Right atrium auricular region (tissue), 2 donors: ENCODE results near the gene ICA1. TPM values are rescaled to one million over a fixed set of nuclear protein-coding genes. Genes with fewer than 3 reads are reported as not detected.
A peak's percentile ranks its signal among the peaks of the same experiment; 100 is the strongest.

ENCODE experiments used
- DNase-seq: peaks from one replicate; pipeline ENCODE4 v3.0.0-alpha.2; 2019; ENCODE audit warnings: low spot score
- H3K27ac ChIP-seq, 2 donors: fragments of 200-600 bp; sonication (generic); 1 replicate in 1 of 2; 2 replicates in 1 of 2; pipeline ENCODE4 v1.5.1; 2016 to 2019
- H3K27me3 ChIP-seq, 2 donors: fragments of 200-600 bp; sonication (generic); one replicate each; pipeline versions ENCODE4 v1.5.1 to v1.6.0; 2017 to 2019
- H3K36me3 ChIP-seq: fragments of 200-600 bp; sonication (generic); one replicate; pipeline ENCODE4 v1.5.1; 2016
- H3K4me1 ChIP-seq, 2 donors: fragments of 200-600 bp; sonication (generic); one replicate each; pipeline versions ENCODE4 v1.5.1 to v1.6.0; 2017 to 2019
- H3K4me3 ChIP-seq, 2 donors: fragments of 200-600 bp; sonication (generic); 1 replicate in 1 of 2; 2 replicates in 1 of 2; pipeline ENCODE4 v1.5.1; 2017 to 2019; ENCODE audit warnings: mild to moderate bottlenecking in 1 of 2, moderate library complexity in 1 of 2
- H3K9me3 ChIP-seq, 2 donors: fragments of 200-600 bp; sonication (generic); one replicate each; pipeline ENCODE4 v1.5.1; 2019
- CTCF ChIP-seq, 2 donors: fragments of 200-600 bp; sonication (generic); IDR thresholded peaks; one replicate each; pipeline ENCODE4 v1.5.1; 2019; ENCODE audit warnings: antibody characterized with exemption in 2 of 2
- total RNA-seq, 2 donors: library from RNA; depleted of rRNA; stranded (reverse); fragments of >200 nt; gene quantifications; one replicate each; pipeline ENCODE4 v1.1.0, GENCODE V29; 2016

ICA1 gene
- total RNA-seq, 2 donors from 2014 or later = 39.4 to 51.8 TPM

- Histone ChIP-seq H3K4me1 (peaks cover 0 to 17% of the 10 kb centered on the region in 2 donors), H3K27me3 (no peaks in the 10 kb centered on the region), H3K36me3 (peaks cover 5% of the 10 kb centered on the region), H3K27ac (no peak overlapping the region), H3K4me3 (no peak overlapping the region), H3K9me3 (no peaks in the 10 kb centered on the region)
- DNase-seq = no peak
- no peak for TF ChIP-seq CTCF (IDR thresholded peaks at IDR 0.05)
Measured at GRCh38 chr7:8212638-8213037, 49.3 kb downstream of the ICA1 start.

- no peak for DNase-seq
- Histone ChIP-seq H3K4me3 (no peak overlapping the region), H3K27ac (peak overlapping the region; percentile 4 to 52), H3K4me1 (peaks cover 0 to 17% of the 10 kb centered on the region in 2 donors), H3K36me3 (peaks cover 5% of the 10 kb centered on the region), H3K9me3 (no peaks in the 10 kb centered on the region), H3K27me3 (no peaks in the 10 kb centered on the region)
- TF ChIP-seq CTCF (IDR thresholded peaks at IDR 0.05) = no peak
Measured at GRCh38 chr7:8211725-8212096, 50.3 kb downstream of the ICA1 start.

- DNase-seq = no peak
- peaks cover 2% of the 10 kb centered on the region for H3K36me3 ChIP-seq
- H3K27me3 ChIP-seq = no peaks in the 10 kb centered on the region
- no peak for TF ChIP-seq CTCF (IDR thresholded peaks at IDR 0.05)
- no peak overlapping the region for H3K4me3 ChIP-seq
- peak overlapping the region; percentile 4 to 52 for H3K27ac ChIP-seq
- H3K4me1 ChIP-seq = peaks cover 0 to 19% of the 10 kb centered on the region in 2 donors
- H3K9me3 ChIP-seq = no peaks in the 10 kb centered on the region
Measured at GRCh38 chr7:8210845-8211724, 50.9 kb downstream of the ICA1 start.

GRCh38 chr7:8209353-8209752 lies 52.6 kb downstream of the ICA1 start:
- Histone ChIP-seq H3K27ac (no peak overlapping the region), H3K4me3 (no peak overlapping the region), H3K27me3 (no peaks in the 10 kb centered on the region), H3K4me1 (peaks cover 0 to 23% of the 10 kb centered on the region in 2 donors), H3K36me3 (no peaks in the 10 kb centered on the region), H3K9me3 (no peaks in the 10 kb centered on the region)
- TF ChIP-seq CTCF (IDR thresholded peaks at IDR 0.05) = no peak
- DNase-seq = no peak

- Histone ChIP-seq H3K4me3 (no peak overlapping the region), H3K4me1 (peaks cover 0 to 23% of the 10 kb centered on the region in 2 donors), H3K36me3 (no peaks in the 10 kb centered on the region), H3K27me3 (no peaks in the 10 kb centered on the region), H3K9me3 (no peaks in the 10 kb centered on the region), H3K27ac (no peak overlapping the region)
- TF ChIP-seq CTCF (IDR thresholded peaks at IDR 0.05) = no peak
- DNase-seq = no peak
Measured at GRCh38 chr7:8208816-8209215, 53.2 kb downstream of the ICA1 start.
